ENCODE measurements around the gene MEGF11.

The MEGF11 gene

DNA sequence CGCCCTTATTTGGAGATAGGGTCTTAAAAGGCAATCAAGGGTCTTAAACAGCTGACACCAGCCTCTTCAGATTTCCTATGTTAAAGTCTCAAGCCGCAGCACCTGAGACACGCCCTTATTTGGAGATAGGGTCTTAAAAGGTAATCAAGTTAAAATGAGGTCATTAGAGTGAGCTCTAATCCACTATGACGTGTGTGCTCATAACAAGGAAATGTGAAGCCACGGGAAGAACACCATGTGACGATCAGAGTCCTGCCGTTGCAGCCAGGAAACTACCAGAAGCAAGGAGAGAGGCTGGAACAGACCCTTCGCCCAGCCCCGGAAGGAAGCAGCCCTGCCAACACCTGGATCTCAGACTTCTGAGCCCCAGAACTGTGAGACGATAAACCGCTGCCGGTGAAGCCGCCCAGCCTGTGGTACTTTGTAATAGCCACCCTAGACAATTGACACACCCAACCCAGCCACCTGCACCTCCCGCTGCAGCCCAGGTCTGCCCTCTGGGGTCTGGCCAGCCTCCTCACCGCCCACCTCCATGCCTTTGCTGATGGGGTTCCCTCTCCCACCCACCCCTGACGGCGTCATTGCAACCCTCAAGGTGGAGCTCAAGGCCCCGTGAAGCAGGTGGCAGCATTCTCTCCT is 137.9 kb downstream of the MEGF11 start:
- DNase-seq (ENCODE audit: low read depth in 2 of 2), result no peak

GRCh38 chr15:66114863-66115425 is 138.6 kb downstream of the MEGF11 start:
- DNase-seq (ENCODE audit: low read depth in 2 of 2), result no peak

DNA sequence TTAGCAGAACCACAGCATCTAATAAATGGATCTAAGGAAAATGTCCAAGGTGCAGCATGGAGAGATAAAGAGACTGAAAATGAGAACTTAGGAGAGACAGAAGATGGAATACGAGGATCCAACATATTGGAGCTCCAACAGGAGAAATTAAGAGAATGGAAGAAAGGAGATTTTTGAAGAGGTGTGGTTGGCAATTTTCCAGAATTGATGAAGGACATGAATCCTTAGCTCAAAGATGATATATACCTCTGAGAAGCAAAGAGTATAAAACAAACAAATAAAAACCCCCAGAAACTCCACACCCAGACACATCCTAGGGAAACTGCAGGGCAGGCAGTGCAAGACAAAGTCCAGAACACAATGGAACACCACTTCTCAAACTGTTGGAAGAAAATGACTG is 141.2 kb downstream of the MEGF11 start:
- no peak for DNase-seq (ENCODE audit: low read depth in 2 of 2)

GRCh38 chr15:66111363-66111762 is 142.2 kb downstream of the MEGF11 start:
- no peak for DNase-seq (ENCODE audit: low read depth in 2 of 2)

DNA sequence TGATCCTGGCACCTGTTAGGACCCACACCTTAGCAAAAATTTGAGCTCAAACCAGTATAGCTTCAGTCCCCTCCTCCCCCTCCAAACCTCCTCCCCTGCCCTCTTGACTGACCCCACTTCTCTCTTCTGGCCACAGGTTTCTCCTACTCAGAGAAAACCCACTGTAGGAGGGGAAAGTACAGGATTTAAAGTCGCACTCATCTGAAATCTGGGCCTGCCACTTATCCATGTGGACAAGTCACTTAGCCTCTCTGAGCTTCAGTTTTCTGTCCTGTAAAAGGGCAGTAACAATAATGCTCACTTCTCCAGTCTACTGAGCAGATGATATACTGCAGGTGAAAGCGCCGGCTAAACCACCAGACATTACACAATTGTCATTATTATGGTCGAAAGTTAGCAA is 142.7 kb downstream of the MEGF11 start:
- DNase-seq (ENCODE audit: low read depth in 2 of 2), result no peak

GRCh38 chr15:66109826-66110225 is 143.7 kb downstream of the MEGF11 start:
- no peak for DNase-seq (ENCODE audit: low read depth in 2 of 2)

- no peak for DNase-seq (ENCODE audit: low read depth in 2 of 2)
Observed at GRCh38 chr15:66108483-66109265, 144.9 kb downstream of the MEGF11 start.

- no peak for DNase-seq (ENCODE audit: low read depth in 2 of 2)
Observed at GRCh38 chr15:66107070-66107469, 146.5 kb downstream of the MEGF11 start.

DNA sequence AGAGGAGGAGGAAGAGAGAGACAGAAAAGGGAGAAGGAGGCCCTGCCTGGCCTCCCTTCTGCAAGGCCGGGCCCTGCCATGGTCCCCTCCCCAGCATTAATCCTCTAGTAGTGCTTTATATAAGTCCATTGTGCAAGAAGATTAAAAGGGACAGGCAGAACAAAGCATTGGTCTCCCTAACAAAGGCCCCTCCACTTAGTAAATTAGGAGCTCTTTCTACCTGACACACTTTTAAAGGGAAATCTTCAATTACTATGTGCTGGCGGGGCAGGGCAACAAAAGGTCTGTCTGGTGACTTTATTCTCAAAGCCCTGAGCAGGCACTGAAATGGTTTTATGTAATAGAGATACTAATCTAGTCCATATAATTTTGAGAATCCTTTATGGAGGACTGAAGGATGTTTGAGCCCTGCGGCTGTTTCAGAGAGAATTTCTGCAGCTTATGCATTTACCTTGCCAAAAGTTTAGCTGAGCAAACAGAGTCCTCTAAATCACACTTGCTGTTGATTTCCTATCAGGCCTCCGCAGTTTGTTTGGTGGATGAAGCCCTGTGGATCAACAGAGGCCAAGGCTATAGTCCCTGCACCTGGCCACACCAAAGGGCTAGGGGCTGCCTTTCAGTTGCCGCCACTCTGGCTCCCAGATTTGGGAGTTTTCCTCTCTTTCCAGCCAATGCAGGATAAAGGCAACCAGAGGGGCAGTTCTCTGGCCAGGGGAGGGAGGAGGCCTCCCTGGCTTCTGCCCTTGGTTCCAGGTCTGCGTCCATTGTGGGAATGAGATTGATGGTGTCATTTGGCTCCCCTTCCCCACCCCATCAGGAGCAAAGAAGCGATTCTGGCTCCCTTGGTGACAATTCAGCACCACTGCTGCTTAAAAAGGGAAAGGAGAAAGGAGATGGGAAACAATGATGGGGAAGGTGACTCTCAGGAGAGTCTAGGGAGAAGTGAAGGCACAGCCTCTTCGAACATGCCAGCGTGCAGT is 148.0 kb downstream of the MEGF11 start:
- DNase-seq (ENCODE audit: low read depth in 2 of 2), result no peak

- no peak for DNase-seq (ENCODE audit: low read depth in 2 of 2)
Observed at GRCh38 chr15:66103293-66103590, 150.3 kb downstream of the MEGF11 start.

DNA sequence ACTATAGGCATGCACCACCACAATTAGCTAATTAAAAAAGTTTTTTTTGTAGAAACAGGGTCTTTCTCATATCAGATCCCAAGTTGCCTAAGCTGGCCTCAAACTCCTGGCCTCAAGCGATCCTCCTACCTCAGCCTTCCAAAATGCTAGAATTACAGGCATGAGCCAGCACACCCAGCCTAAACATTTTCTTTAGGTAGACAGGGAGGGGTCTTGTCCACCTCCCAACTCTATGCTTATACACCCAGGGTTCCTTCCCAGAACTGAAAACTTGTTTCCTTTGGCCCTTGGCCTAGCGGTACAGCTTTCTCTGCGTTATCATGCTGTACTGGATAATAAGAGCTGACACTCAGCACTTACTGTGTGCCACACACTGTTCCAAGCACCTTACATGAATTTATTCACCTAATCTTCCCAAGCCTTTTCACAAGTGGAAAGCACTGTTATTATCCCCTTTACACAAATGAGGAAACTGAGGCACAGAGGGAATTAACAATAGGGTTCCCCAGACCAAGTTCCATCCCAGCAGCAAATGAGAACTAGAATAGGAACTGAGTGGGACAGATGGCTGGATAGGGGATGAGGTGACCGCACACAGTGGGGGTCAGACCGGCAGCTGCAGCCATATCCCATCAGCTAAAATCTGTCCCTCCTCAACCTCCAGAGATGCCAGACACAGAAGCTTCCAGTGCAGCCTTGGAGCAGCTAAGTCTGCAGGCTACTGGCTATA is 150.8 kb downstream of the MEGF11 start:
- DNase-seq (ENCODE audit: low read depth in 2 of 2), result no peak

DNA sequence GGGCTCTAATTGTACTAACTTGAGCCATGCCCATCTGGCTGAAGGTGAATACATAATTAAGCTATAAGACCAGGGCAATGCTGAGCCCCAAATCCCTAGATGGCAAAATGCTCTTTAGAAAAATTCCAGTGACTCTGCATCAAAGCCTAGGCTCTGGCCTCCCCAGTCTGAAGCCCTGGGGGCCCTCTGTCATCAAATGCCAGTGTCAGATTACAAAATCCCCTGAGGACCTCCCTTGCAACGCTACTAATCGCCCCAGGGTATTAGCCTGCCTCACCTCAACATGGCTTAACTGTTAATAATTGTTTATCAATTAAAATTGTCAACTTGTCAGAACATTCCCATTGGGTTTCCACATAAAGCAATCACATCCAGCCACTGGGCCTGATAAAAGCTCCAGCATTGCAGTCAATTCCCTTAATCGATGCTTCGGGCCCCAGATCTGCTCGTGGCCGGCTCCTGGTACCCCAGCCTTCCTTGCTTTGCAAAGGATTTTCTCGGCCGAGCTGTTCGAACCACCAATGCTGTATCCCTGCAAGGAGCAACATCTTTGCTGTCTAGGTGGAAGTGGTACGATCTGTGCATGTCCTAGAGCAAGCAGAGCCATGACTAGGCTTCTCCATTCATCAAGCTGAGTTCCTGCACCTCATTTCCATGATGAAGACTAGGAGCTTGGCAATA is 151.7 kb downstream of the MEGF11 start:
- DNase-seq (ENCODE audit: low read depth in 2 of 2), result no peak

GRCh38 chr15:66100761-66101160 is 152.8 kb downstream of the MEGF11 start:
- DNase-seq (ENCODE audit: low read depth in 2 of 2), result no peak

DNA sequence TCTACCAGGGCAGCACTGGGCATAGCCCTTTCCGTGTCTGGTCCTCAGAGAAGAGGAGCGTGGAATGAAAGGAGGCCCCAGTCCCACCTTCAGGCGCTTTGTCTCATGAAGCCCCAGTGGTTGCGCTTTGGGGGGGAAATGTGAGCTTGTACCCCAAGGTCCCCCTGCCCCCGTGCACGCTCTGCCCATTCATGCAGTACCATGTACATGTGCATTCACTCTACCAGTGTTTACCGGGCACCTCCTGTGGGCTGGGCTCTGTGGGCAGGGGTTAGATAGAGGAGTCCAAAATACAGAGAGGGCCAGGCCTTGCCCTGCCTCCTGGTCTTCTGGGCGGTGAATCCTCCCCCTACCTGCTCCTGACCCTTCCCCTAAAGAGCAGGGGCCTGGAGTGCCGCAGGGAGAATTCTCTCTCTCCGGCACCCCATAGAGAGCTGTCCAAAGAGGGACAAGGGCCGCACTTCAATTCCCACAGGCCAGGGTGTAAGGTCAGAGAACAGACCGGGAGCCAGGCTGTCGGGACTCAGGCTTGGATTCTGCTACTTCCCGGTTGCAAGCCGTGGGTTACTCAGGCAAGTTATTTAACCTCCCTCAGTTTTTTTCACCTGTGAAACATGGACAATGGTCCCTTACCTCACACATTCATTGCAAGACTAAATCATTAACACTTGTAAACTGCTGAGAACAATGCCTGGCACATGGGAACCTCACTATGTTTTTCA is 153.4 kb downstream of the MEGF11 start:
- DNase-seq (ENCODE audit: low read depth in 2 of 2), result no peak

DNA sequence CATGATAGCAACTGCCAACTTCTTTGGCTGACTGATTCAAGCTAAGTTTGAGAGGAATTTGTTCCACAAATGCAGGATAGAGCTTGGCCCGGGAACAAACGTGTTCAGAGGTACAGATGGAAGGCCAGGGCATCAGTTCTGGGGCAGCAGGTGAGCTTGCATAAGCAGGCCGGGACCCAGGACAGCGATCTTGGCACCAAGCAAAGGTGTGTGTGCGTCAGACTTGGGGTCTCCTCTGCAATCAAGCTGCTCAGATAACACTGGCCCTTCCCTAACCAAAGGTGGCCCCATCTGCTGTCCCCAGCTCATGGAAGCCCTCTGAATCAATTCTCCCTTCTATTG is 155.6 kb downstream of the MEGF11 start:
- DNase-seq (ENCODE audit: low read depth in 2 of 2), result no peak

- no peak for DNase-seq (ENCODE audit: low read depth in 2 of 2)
Observed at GRCh38 chr15:66097151-66098021, 156.2 kb downstream of the MEGF11 start.

GRCh38 chr15:66096688-66097058 is 156.9 kb downstream of the MEGF11 start:
- no peak for DNase-seq (ENCODE audit: low read depth in 2 of 2)

DNA sequence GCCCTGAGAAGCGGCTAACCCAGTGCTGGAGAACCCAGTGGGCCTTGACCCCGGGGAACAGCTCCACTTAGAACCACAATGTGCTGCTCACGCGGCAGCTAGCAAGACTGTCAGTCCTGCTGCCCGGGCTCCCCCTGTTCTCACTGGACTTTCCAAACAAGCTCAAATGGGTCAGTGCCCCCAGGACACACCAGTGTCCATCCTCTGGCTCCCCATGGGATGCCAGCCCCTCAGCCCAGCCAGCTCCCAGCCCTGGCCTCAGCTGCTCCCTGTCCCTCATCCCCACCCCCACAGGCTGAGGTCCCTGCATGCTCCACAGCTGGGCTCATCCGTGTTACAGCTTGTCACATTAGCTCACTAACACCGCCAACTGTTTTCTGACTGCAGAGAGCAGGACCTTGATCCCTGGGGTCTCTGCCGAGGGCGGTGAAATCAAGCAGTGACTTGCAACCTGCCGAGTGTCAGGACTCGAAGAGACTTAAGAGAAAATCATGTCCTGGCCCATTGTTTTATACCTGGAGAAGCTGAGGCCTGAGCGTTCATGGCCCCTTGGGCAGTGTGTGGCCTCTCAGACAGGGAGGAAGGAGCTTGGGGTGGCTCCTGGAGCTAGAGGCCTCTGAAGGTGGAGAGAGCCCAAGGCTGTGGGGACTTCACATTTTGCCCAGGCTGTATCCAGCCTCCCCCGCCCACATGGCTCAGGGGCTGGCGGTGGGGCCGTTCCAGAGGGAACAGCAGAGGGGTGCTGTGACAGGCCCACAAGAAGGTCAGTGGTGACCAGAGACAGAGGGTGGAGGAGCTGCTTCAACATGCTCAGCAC is 157.5 kb downstream of the MEGF11 start:
- DNase-seq (ENCODE audit: low read depth in 2 of 2), result no peak

DNA sequence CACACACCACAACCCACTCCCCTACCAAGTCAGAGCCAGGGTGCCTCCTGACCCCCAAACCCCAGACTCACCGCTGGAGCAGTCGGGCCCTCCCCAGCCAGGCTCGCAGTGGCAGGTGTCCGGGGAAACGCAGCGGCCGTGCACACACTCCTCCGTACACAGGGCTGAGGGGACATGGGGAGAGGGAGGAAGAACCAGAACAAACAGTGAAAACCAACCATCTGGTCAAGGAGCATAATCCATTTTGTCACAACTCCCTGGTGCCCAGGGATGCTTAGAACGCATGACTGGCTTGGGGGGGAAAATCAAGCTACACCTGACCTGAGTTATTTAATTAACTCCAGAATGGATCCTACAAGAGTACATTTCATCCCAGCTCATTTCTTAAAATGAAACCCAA is 159.2 kb downstream of the MEGF11 start:
- DNase-seq (ENCODE audit: low read depth in 2 of 2), result no peak

All from fibroblast of skin of left biceps (primary cell).